Activated CD8-positive, alpha-beta T cell treated with anti-CD3 and anti-CD28 coated beads for 36 hours (primary cell): Measurements from ENCODE around the gene RANBP1. TPM values are rescaled to one million over a fixed set of nuclear protein-coding genes. Genes with fewer than 3 reads are reported as not detected.

ENCODE experiments used
- ATAC-seq: fragments of 200-7000 bp; cut with Tn5 transposase; one replicate; pipeline ENCODE4 v1.10.0; 2021; ENCODE audit warnings: mild to moderate bottlenecking, moderate library complexity
- CTCF ChIA-PET: fragments of 350-600 bp; sonication (Branson Sonifier 250); formaldehyde crosslinking; loops from one replicate; lab custom pipeline; 2021; ENCODE audit warnings: antibody characterized with exemption; lab: Charles Lee
- POLR2A ChIA-PET: fragments of 350-600 bp; sonication (Branson Sonifier 250); formaldehyde crosslinking; loops from one replicate; lab custom pipeline; 2021; ENCODE audit warnings: antibody characterized with exemption; lab: Charles Lee
- DNase-seq: peaks from one replicate; pipeline ENCODE4 v3.0.0-alpha.2; 2020
- H3K27ac Mint-ChIP-seq: one replicate; pipeline ENCODE4 v1.8.0; 2021; ENCODE audit warnings: mild to moderate bottlenecking, mixed read lengths
- H3K27me3 Mint-ChIP-seq: one replicate; pipeline ENCODE4 v1.8.0; 2021; ENCODE audit warnings: mixed read lengths
- H3K36me3 Mint-ChIP-seq: one replicate; pipeline ENCODE4 v1.8.0; 2021; ENCODE audit warnings: low read depth, mixed read lengths
- H3K4me1 Mint-ChIP-seq: one replicate; pipeline ENCODE4 v1.8.0; 2021; ENCODE audit warnings: low read depth, mixed read lengths
- H3K4me3 Mint-ChIP-seq: one replicate; pipeline ENCODE4 v1.8.0; 2021; ENCODE audit warnings: mild to moderate bottlenecking, moderate library complexity, mixed read lengths
- H3K9me3 Mint-ChIP-seq: one replicate; pipeline ENCODE4 v1.8.0; 2021; ENCODE audit warnings: mixed read lengths
- intact Hi-C: fragments of 100-400 bp; cut with micrococcal nuclease; formaldehyde crosslinking; loops from one replicate; pipeline ENCODE4 v1.10.0; 2022
- total RNA-seq, 2 experiments: library from RNA; stranded (reverse); gene quantifications; one replicate each; pipeline ENCODE4 v1.2.3, GENCODE V29; 2021
- TF ChIP-seq, protein P1 (sequence below): fragments of 200-600 bp; IDR thresholded peaks from one replicate; pipeline ENCODE4 v1.8.0; 2022; ENCODE audit warnings: antibody characterized with exemption, mild to moderate bottlenecking

Gene RANBP1
- total RNA-seq, 2 experiments from 2014 or later: 411 to 412 TPM

DNA sequence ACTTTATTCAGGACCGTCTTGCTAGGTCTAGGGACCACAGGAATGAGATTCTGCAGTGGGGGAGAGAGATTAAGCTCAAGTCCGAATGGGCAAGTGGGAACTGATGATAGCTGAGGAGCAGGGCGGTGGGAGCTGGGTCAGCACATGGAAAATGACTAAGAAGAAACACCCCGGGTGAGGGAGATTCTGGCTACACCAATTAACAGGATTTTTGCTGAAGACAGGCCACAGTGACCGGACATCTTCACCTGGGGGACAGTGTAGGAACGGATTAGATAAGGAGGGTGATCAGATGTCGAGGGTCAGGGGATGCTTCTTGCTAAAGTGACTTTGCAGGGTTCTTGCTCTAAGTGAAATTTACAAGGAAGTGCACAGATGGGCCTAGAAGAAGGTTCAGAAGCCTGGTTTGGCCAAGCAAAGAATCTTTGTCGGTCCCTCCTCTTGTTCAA lies 44.4 kb upstream of the RANBP1 start:
- Mint-ChIP-seq H3K9me3 (no peaks in the 10 kb centered on the region), H3K27me3 (no peaks in the 10 kb centered on the region), H3K36me3 (no peaks in the 10 kb centered on the region), H3K4me3 (no peak overlapping the region), H3K27ac (no peak overlapping the region), H3K4me1 (no peaks in the 10 kb centered on the region)
- CTCF ChIA-PET: interaction anchor here (1.6 kb wide), 1 partner anchor 58 kb away, joined by 4 read pairs; no protein-coding TSS in a partner anchor
- DNase-seq (no peak), ATAC-seq (no peak)
- TF ChIP-seq, protein P1, sequence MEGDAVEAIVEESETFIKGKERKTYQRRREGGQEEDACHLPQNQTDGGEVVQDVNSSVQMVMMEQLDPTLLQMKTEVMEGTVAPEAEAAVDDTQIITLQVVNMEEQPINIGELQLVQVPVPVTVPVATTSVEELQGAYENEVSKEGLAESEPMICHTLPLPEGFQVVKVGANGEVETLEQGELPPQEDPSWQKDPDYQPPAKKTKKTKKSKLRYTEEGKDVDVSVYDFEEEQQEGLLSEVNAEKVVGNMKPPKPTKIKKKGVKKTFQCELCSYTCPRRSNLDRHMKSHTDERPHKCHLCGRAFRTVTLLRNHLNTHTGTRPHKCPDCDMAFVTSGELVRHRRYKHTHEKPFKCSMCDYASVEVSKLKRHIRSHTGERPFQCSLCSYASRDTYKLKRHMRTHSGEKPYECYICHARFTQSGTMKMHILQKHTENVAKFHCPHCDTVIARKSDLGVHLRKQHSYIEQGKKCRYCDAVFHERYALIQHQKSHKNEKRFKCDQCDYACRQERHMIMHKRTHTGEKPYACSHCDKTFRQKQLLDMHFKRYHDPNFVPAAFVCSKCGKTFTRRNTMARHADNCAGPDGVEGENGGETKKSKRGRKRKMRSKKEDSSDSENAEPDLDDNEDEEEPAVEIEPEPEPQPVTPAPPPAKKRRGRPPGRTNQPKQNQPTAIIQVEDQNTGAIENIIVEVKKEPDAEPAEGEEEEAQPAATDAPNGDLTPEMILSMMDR: no peak
- intact Hi-C loops: no loop called here
- POLR2A ChIA-PET: interaction anchor here (1.5 kb wide), 1 partner anchor 40 kb away, joined by 3 read pairs; no protein-coding TSS in a partner anchor

DNA sequence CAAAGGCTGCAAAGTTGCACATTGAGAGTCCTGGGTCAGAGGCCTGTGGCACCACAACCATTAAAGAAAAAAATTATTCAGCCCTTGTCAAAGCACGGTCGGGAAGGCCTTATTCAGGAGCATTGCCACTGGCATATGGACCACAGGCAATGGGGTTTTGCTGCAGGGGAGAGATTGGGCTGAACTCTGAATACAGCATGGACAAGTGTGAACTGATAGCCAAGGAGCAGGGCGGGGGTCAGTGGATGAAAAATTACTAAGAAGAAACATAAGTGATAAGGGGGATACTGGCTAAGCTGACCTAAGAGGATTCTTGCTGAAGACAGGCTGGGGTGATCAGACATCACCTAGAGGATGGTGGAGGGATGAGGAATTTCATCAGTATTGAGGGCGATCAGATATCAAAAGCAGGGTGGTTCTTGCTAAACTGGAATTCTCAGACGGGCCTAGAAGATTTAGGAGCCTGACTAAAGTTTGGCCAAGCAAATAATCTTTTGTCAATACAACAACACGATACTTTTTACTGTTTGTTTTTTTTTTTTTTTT lies 39.2 kb upstream of the RANBP1 start:
- intact Hi-C loops: no loop called here
- no peak overlapping the region for H3K27ac Mint-ChIP-seq

DNA sequence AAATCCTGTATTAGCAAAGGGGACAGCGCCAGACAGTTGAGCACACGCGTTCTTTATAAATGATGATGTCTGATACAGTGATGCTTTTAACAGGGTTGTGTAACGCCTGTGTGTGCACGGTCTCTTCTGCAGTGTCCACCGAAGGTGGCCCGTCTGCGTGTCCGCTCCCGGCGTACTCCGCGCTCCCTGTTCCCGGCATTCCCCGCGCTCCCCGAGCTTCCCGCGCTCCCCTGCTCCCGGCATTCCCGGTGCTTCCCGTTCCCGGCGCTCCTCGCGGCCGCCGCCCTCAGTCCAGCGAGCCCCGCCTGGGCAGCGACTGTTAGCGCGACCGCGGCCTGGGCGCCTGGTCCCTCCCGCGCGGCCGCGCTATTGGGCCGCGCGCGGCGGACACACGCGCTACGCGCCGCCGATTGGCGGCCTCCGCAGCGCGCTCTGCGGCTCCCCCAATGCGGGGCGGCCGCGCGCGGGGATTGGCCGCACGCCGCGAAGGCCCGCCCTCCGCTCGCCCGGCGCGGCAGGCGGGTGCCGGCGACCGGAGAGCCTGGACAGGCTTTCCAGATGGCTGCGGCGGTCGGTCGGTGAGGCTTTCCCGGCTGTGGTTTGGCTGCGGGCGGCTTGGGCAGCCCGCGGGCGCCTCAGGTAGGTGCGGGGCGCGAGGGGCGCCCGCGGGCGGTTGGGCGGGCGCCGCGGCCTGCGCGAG lies 36.0 kb upstream of the RANBP1 start, which contains the start of gene DGCR8:
Gene DGCR8, plus strand, starts transcription at position 497 of the 700 bp plus-strand sequence. CDS start 5,723 bp downstream, outside the sequence.
- no peaks in the 10 kb centered on the region for H3K9me3 Mint-ChIP-seq
- peak within 1 kb of the TSS; percentile 88 for H3K27ac Mint-ChIP-seq
- ChIA-PET POLR2A (interaction anchor here (1.1 to 1.7 kb wide), 4 partner anchors 14 to 31 kb away, joined by 3 to 7 read pairs (median 4); no protein-coding TSS in a partner anchor), CTCF (interaction anchor here (1.9 kb wide), 1 partner anchor 16 kb away, joined by 6 read pairs; no protein-coding TSS in a partner anchor)
- H3K4me1 Mint-ChIP-seq: peaks cover 35% of the 10 kb centered on the region
- peaks cover 16% of the 10 kb centered on the region for H3K36me3 Mint-ChIP-seq
- intact Hi-C loops: loop anchor here (5.0 kb wide), 1 partner anchor 37 kb away; the partner anchor contains the start of genes RANBP1 and TRMT2A
- DNase-seq (peak; percentile 56), ATAC-seq (peak; percentile 92)
- TF ChIP-seq, protein P1: no peak
- peak within 1 kb of the TSS; percentile 91 for H3K4me3 Mint-ChIP-seq
- H3K27me3 Mint-ChIP-seq: no peaks in the 10 kb centered on the region

More for the DNA sequence above, 39.2 kb upstream of the RANBP1 start:
- ChIA-PET POLR2A (interaction anchor here (0.7 to 1.4 kb wide), 2 partner anchors 40 to 858 kb away, joined by 3 read pairs; partner anchors contain the start of gene TRMT2A), CTCF (interaction anchor here (1.0 kb wide), 1 partner anchor 15 kb away, joined by 3 read pairs; no protein-coding TSS in a partner anchor)
- no peak for DNase-seq
- Mint-ChIP-seq H3K4me1 (peaks cover 10% of the 10 kb centered on the region), H3K27me3 (no peaks in the 10 kb centered on the region), H3K36me3 (peaks cover 8% of the 10 kb centered on the region), H3K4me3 (no peak overlapping the region), H3K9me3 (no peaks in the 10 kb centered on the region)
- TF ChIP-seq, protein P1: no peak
- ATAC-seq: no peak

DNA sequence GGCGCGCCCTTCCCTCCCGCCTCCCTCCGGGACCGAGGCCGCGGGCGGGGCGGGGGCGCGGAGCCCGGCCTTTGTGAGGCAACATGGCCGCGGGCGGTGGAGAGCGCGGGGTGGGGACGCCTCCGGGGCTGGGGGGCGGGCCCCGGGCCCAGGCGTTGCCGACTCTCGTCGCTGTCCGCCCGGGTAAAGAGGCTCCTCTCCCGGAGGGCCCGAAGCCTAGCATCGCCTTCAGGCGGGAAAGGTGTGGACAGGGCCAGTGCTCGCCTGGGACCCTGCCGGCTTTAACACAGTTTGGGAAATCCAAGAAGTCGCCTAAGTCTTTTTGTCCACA lies 35.5 kb upstream of the RANBP1 start:
- Mint-ChIP-seq H3K27me3 (no peaks in the 10 kb centered on the region), H3K36me3 (peaks cover 20% of the 10 kb centered on the region), H3K4me1 (peaks cover 40% of the 10 kb centered on the region), H3K9me3 (no peaks in the 10 kb centered on the region), H3K4me3 (peak overlapping the region; percentile 91), H3K27ac (peak overlapping the region; percentile 54)
- ChIA-PET POLR2A (interaction anchor here (1.1 to 3.3 kb wide), 2 partner anchors 21 to 38 kb away, joined by 4 to 17 read pairs; partner anchors contain the start of gene TRMT2A), CTCF (no interaction called here)
- ATAC-seq (peak; percentile 81), DNase-seq (peak; percentile 77)
- TF ChIP-seq, protein P1: no peak
- intact Hi-C loops: loop anchor here (5.0 kb wide), 1 partner anchor 37 kb away; the partner anchor contains the start of genes RANBP1 and TRMT2A
